Stomach (tissue), 9 donors: ENCODE data around the gene ANAPC7. TPM values are rescaled to one million over a fixed set of nuclear protein-coding genes. Genes with fewer than 3 reads are reported as not detected.

ENCODE experiments used
- DNase-seq, 2 donors: peaks; one replicate each; pipeline versions ENCODE4 v3.0.0 to v3.0.0-alpha.2; 2013 to 2019
- H3K27ac ChIP-seq, 5 donors: fragments of 200-600 bp in 4 of 5; sonication (generic) in 4 of 5; one replicate each; pipeline ENCODE4 v1.5.1; 2013 to 2019; ENCODE audit warnings: mild to moderate bottlenecking in 1 of 5, moderate library complexity in 1 of 5
- H3K27me3 ChIP-seq, 3 donors: fragments of 200-600 bp; sonication (generic); one replicate each; pipeline ENCODE4 v1.5.1; 2017 to 2019; ENCODE audit warnings: mixed run types in 1 of 3
- H3K36me3 ChIP-seq, 4 donors: fragments of 200-600 bp; sonication (generic); 1 replicate in 3 of 4; 2 replicates in 1 of 4; pipeline ENCODE4 v1.5.1; 2016 to 2019
- H3K4me1 ChIP-seq, 4 donors: fragments of 200-600 bp; sonication (generic); one replicate each; pipeline ENCODE4 v1.5.1; 2016 to 2019
- H3K4me3 ChIP-seq, 4 donors: fragments of 200-600 bp; sonication (generic) in 3 of 4; one replicate each; pipeline ENCODE4 v1.5.1; 2016 to 2019; ENCODE audit warnings: mild to moderate bottlenecking in 1 of 4
- H3K9me3 ChIP-seq, 4 donors: fragments of 200-600 bp; sonication (generic); one replicate each; pipeline ENCODE4 v1.5.1; 2016 to 2019
- CTCF ChIP-seq, 7 experiments: fragments of 450-650 bp in 4 of 7; fragments of 200-600 bp in 3 of 7; sonication (generic) in 3 of 7; IDR thresholded peaks; one replicate each; pipeline ENCODE4 v1.5.1; 2016 to 2019; ENCODE audit warnings: antibody characterized with exemption in 7 of 7, control low read depth in 2 of 7, mild to moderate bottlenecking in 1 of 7
- EP300 ChIP-seq: sonication (generic); formaldehyde crosslinking; IDR thresholded peaks from one replicate; pipeline ENCODE4 v1.6.1; 2017; ENCODE audit warnings: antibody characterized with exemption
- POLR2A ChIP-seq, 4 donors: fragments of 450-650 bp; IDR thresholded peaks; one replicate each; pipeline ENCODE4 v1.6.1; 2016; ENCODE audit warnings: antibody characterized with exemption in 4 of 4, control low read depth in 2 of 4, mild to moderate bottlenecking in 1 of 4, moderate library complexity in 1 of 4
- POLR2AphosphoS5 ChIP-seq, 3 donors: sonication (generic); formaldehyde crosslinking; IDR thresholded peaks; one replicate each; pipeline ENCODE4 v1.6.1; 2016; ENCODE audit warnings: antibody characterized with exemption in 3 of 3
- WGBS, 5 donors: extraction: QIAGEN DNeasy Blood & Tissue Kit in 3 of 5; methylation state at CpG; one replicate each; pipeline versions ENCODE4 v1.1.5 to v1.1.7; 2013 to 2018; 5-methylcytosine and 5-hydroxymethylcytosine counted together
- intact Hi-C: fragments of 100-400 bp; cut with DNase I; formaldehyde crosslinking; loops from one replicate; pipeline ENCODE4 v1.15.1; 2023; ENCODE audit warnings: low total_unique reads
- polyA plus RNA-seq, 3 donors: library from polyadenylated mRNA; stranded (reverse); fragments of 200-250 nt; gene quantifications; one replicate each; pipeline ENCODE4 v1.2.3, GENCODE V29; 2013
- total RNA-seq, 5 donors: library from RNA; depleted of rRNA; stranded (reverse); fragments of >200 nt; gene quantifications; one replicate each; pipeline versions ENCODE4 v1.1.0 to v1.2.3, GENCODE V29; 2014 to 2016
- donor health status: healthy with polysubstance abuse.
- donor health status: Bipolar disorder and iron deficiency.
- donor health status: healthy.

The ANAPC7 gene
- total and polyA plus RNA-seq, 8 donors = 13.0 to 88.7 (median 45.0) TPM

GRCh38 chr12:110373962-110374611 is 29.4 kb downstream of the ANAPC7 start:
- intact Hi-C loops = no loop called here
- H3K36me3 ChIP-seq = peaks cover 41 to 94% (median 91%) of the 10 kb centered on the region in 4 donors
- H3K4me1 ChIP-seq = peaks cover 9 to 40% (median 21%) of the 10 kb centered on the region in 4 donors
- no peaks in the 10 kb centered on the region for H3K27me3 ChIP-seq
- H3K9me3 ChIP-seq = no peaks in the 10 kb centered on the region
- DNase-seq = no peak
- WGBS, 5 donors = 78 to 92% (median 89%) methylated on average over 13 of the region's 13 CpGs
- TF ChIP-seq POLR2A (IDR thresholded peaks at IDR 0.05) = no peak
- no peak for TF ChIP-seq CTCF (IDR thresholded peaks at IDR 0.05)
- no peak for TF ChIP-seq POLR2AphosphoS5 (IDR thresholded peaks at IDR 0.05)
- TF ChIP-seq EP300 = no peak
- H3K27ac ChIP-seq = peak overlapping the region in 4 of 5 donors; percentile 36 to 70 (median 64)
- no peak overlapping the region for H3K4me3 ChIP-seq

GRCh38 chr12:110373425-110373824 is 30.1 kb downstream of the ANAPC7 start:
- no peak for DNase-seq
- Histone ChIP-seq H3K27me3 (no peaks in the 10 kb centered on the region), H3K36me3 (peaks cover 39 to 88% (median 84%) of the 10 kb centered on the region in 4 donors), H3K4me3 (no peak overlapping the region), H3K9me3 (no peaks in the 10 kb centered on the region), H3K27ac (peak overlapping the region in 4 of 5 donors; percentile 36 to 70 (median 64)), H3K4me1 (peaks cover 9 to 39% (median 20%) of the 10 kb centered on the region in 4 donors)
- intact Hi-C loops = no loop called here
- no peak for TF ChIP-seq CTCF (IDR thresholded peaks at IDR 0.05)
- WGBS, 5 donors = 53 to 90% (median 67%) methylated on average over 2 of the region's 2 CpGs

- Histone ChIP-seq H3K4me3 (no peak overlapping the region), H3K36me3 (peaks cover 35 to 84% (median 80%) of the 10 kb centered on the region in 4 donors), H3K4me1 (peaks cover 9 to 37% (median 19%) of the 10 kb centered on the region in 4 donors), H3K9me3 (no peaks in the 10 kb centered on the region), H3K27me3 (no peaks in the 10 kb centered on the region), H3K27ac (peak overlapping the region in 4 of 5 donors; percentile 36 to 70 (median 64))
- WGBS, 5 donors = 55 to 82% (median 76%) methylated on average over 4 of the region's 4 CpGs
- TF ChIP-seq POLR2AphosphoS5 (IDR thresholded peaks at IDR 0.05) (no peak), POLR2A (IDR thresholded peaks at IDR 0.05) (no peak), EP300 (no peak), CTCF (IDR thresholded peaks at IDR 0.05) (no peak)
- peak in 1 of 2 donors; percentile 72 for DNase-seq
- intact Hi-C loops = no loop called here
Measured at GRCh38 chr12:110373025-110373424, 30.5 kb downstream of the ANAPC7 start.

- no peaks in the 10 kb centered on the region for H3K9me3 ChIP-seq
- intact Hi-C loops = no loop called here
- peak overlapping the region in 1 of 5 donors; percentile 70 for H3K27ac ChIP-seq
- WGBS, 5 donors = 86 to 90% (median 88%) methylated on average over 7 of the region's 7 CpGs
- TF ChIP-seq EP300 (no peak), POLR2A (IDR thresholded peaks at IDR 0.05) (no peak), POLR2AphosphoS5 (IDR thresholded peaks at IDR 0.05) (no peak), CTCF (IDR thresholded peaks at IDR 0.05) (no peak)
- H3K4me3 ChIP-seq = no peak overlapping the region
- peaks cover 33 to 74% (median 70%) of the 10 kb centered on the region in 4 donors for H3K36me3 ChIP-seq
- peaks cover 9 to 39% (median 19%) of the 10 kb centered on the region in 4 donors for H3K4me1 ChIP-seq
- H3K27me3 ChIP-seq = no peaks in the 10 kb centered on the region
- DNase-seq = no peak
Measured at GRCh38 chr12:110372056-110372425, 31.5 kb downstream of the ANAPC7 start.
